Astrocyte of the spinal cord (primary cell): ENCODE results near the gene PDE12.

ENCODE experiments used
- DNase-seq: peaks from one replicate; pipeline ENCODE4 v3.0.0; 2011; ENCODE audit warnings: low read depth, low spot score
- H3K4me3 ChIP-seq: 2 replicates; pipeline ENCODE4 v1.5.1; 2011; ENCODE audit warnings: low read depth, mild to moderate bottlenecking, low read length, moderate library complexity
- CTCF ChIP-seq: IDR thresholded peaks from 2 replicates; pipeline ENCODE4 v1.5.1; 2012; ENCODE audit warnings: low read depth, mild to moderate bottlenecking, low read length, inconsistent platforms
- in situ Hi-C: cut with HindIII; loops from 2 replicates; pipeline ENCODE4 v1.10.0; 2017; ENCODE audit warnings: low sequenced_read_pairs

The PDE12 gene

GRCh38 chr3:57583544-57583943, 27.5 kb downstream of the PDE12 start:
- DNase-seq = no peak
- in situ Hi-C loops = no loop called here
- TF ChIP-seq CTCF = no peak
- no peak overlapping the region for H3K4me3 ChIP-seq

- no peak overlapping the region for H3K4me3 ChIP-seq
- no peak for DNase-seq
- in situ Hi-C loops = no loop called here
- no peak for TF ChIP-seq CTCF
Observed at GRCh38 chr3:57586778-57587177, 30.7 kb downstream of the PDE12 start.

- no peak overlapping the region for H3K4me3 ChIP-seq
- no peak for TF ChIP-seq CTCF
- no peak for DNase-seq
- in situ Hi-C loops = no loop called here
Observed at GRCh38 chr3:57587905-57588304, 31.8 kb downstream of the PDE12 start.

- H3K4me3 ChIP-seq = no peak overlapping the region
- in situ Hi-C loops = no loop called here
- no peak for DNase-seq
- TF ChIP-seq CTCF = no peak
Observed at GRCh38 chr3:57592306-57592705, 36.2 kb downstream of the PDE12 start.

GRCh38 chr3:57594144-57594543, 38.1 kb downstream of the PDE12 start:
- in situ Hi-C loops = no loop called here
- no peak for TF ChIP-seq CTCF
- no peak for DNase-seq
- H3K4me3 ChIP-seq = peak overlapping the region; percentile 100

- no peak for TF ChIP-seq CTCF
- in situ Hi-C loops = no loop called here
- peak overlapping the region; percentile 100 for H3K4me3 ChIP-seq
- no peak for DNase-seq
Observed at GRCh38 chr3:57594576-57594975, 38.5 kb downstream of the PDE12 start.
